Lower lobe of right lung (tissue), 2 donors: Measurements from ENCODE around the gene CELA3B. TPM values are rescaled to one million over a fixed set of nuclear protein-coding genes. Genes with fewer than 3 reads are reported as not detected.

ENCODE experiments used
- ATAC-seq, 2 donors: fragments of 200-7000 bp; cut with Tn5 transposase; one replicate each; pipeline ENCODE4 v1.9.1; 2020 to 2022; ENCODE audit warnings: mild to moderate bottlenecking in 2 of 2, moderate library complexity in 2 of 2
- DNase-seq: peaks from one replicate; pipeline ENCODE4 v3.0.0-alpha.2; 2020
- H3K27ac ChIP-seq: fragments of 200-600 bp; one replicate; pipeline ENCODE4 v1.8.0; 2022
- H3K27me3 ChIP-seq: fragments of 200-600 bp; one replicate; pipeline ENCODE4 v1.8.0; 2022; ENCODE audit warnings: low read depth
- H3K36me3 ChIP-seq: fragments of 200-600 bp; one replicate; pipeline ENCODE4 v1.8.0; 2022; ENCODE audit warnings: mild to moderate bottlenecking
- H3K4me1 ChIP-seq: fragments of 200-600 bp; one replicate; pipeline ENCODE4 v1.8.0; 2022
- H3K4me3 ChIP-seq: fragments of 200-600 bp; one replicate; pipeline ENCODE4 v1.8.0; 2022; ENCODE audit warnings: mild to moderate bottlenecking
- H3K9me3 ChIP-seq: fragments of 200-600 bp; one replicate; pipeline ENCODE4 v1.8.0; 2022
- intact Hi-C: fragments of 100-400 bp; cut with DNase I; formaldehyde crosslinking; loops from one replicate; pipeline ENCODE4 v1.11.0; 2022
- total RNA-seq: library from RNA; stranded (reverse); fragmentation: NEBNext Ultra II Directional; extraction: Animal tissue kit (Norgen Biotek cat#: 25700); gene quantifications from one replicate; pipeline ENCODE4 v1.2.1, GENCODE V29; 2021
- TF ChIP-seq, protein P1 (sequence below): fragments of 200-600 bp; IDR thresholded peaks from one replicate; pipeline ENCODE4 v1.8.0; 2022; ENCODE audit warnings: antibody characterized with exemption, mild to moderate bottlenecking
- donor health status: DM: no; HTN: yes; CAD: no; lungs with severe emphysema.

The CELA3B gene
- total RNA-seq, 1 donor from 2014 or later = not detected

- Histone ChIP-seq H3K4me1 (peaks cover 16% of the 10 kb centered on the region), H3K9me3 (no peaks in the 10 kb centered on the region), H3K27me3 (no peaks in the 10 kb centered on the region), H3K36me3 (no peaks in the 10 kb centered on the region), H3K4me3 (no peak overlapping the region), H3K27ac (no peak overlapping the region)
- intact Hi-C loops = no loop called here
- DNase-seq = no peak
- TF ChIP-seq, protein P1, sequence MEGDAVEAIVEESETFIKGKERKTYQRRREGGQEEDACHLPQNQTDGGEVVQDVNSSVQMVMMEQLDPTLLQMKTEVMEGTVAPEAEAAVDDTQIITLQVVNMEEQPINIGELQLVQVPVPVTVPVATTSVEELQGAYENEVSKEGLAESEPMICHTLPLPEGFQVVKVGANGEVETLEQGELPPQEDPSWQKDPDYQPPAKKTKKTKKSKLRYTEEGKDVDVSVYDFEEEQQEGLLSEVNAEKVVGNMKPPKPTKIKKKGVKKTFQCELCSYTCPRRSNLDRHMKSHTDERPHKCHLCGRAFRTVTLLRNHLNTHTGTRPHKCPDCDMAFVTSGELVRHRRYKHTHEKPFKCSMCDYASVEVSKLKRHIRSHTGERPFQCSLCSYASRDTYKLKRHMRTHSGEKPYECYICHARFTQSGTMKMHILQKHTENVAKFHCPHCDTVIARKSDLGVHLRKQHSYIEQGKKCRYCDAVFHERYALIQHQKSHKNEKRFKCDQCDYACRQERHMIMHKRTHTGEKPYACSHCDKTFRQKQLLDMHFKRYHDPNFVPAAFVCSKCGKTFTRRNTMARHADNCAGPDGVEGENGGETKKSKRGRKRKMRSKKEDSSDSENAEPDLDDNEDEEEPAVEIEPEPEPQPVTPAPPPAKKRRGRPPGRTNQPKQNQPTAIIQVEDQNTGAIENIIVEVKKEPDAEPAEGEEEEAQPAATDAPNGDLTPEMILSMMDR = no peak
- no peak for ATAC-seq
Measured at GRCh38 chr1:22038036-22038435, 61.2 kb downstream of the CELA3B start.

Other genes starting within 250 kb of the CELA3B start
- 61.9 TPM for gene USP48, start 193.9 kb upstream of the CELA3B start, total RNA-seq
- 0.32 TPM for gene LDLRAD2, start 164.8 kb upstream of the CELA3B start, total RNA-seq
- 216 TPM for gene HSPG2, start 39.7 kb upstream of the CELA3B start, total RNA-seq
- gene CELA3A, start 24.6 kb downstream of the CELA3B start, total RNA-seq = not detected
- gene CDC42, start 75.7 kb downstream of the CELA3B start, total RNA-seq = 255 TPM
- 3.8 TPM for gene WNT4, start 166.1 kb downstream of the CELA3B start, total RNA-seq